NCI-H345 treated with DMSO at 0.1 percent for 48 hours (cell line): ENCODE measurements around the gene SLC25A39.

Source experiments
- DNase-seq: peaks from one replicate; lab custom pipeline; 2025; ENCODE audit not compliant: unreplicated experiment; lab: John Stamatoyannopoulos, UW

The SLC25A39 gene

GRCh38 chr17:44314869-44315661 is 9.6 kb downstream of the SLC25A39 start:
- DNase-seq = no peak

- no peak for DNase-seq
These were observed 10.1 kb downstream of the SLC25A39 start for GRCh38 chr17:44314524-44314868.

DNA sequence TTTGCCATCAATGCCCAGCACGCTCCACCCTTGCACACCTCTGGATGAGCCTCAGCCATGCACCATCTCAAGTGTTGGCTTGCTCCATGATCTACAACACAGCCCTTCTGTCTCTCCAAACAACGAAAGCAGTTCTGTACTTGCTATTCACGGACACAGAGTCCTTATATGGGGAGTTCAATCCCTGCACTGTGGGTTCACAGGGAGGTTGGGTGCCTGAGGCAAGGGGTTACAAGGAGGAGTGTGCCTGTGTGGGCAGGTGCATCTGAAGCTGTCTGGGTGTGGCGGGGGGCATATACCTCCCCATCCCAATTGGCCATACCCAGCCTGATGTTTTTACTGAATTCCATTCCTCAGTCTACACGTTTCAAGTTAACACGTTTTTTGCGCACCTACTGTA is 10.6 kb downstream of the SLC25A39 start:
- no peak for DNase-seq

- no peak for DNase-seq
These were observed 12.1 kb downstream of the SLC25A39 start for GRCh38 chr17:44312396-44313104.

DNA sequence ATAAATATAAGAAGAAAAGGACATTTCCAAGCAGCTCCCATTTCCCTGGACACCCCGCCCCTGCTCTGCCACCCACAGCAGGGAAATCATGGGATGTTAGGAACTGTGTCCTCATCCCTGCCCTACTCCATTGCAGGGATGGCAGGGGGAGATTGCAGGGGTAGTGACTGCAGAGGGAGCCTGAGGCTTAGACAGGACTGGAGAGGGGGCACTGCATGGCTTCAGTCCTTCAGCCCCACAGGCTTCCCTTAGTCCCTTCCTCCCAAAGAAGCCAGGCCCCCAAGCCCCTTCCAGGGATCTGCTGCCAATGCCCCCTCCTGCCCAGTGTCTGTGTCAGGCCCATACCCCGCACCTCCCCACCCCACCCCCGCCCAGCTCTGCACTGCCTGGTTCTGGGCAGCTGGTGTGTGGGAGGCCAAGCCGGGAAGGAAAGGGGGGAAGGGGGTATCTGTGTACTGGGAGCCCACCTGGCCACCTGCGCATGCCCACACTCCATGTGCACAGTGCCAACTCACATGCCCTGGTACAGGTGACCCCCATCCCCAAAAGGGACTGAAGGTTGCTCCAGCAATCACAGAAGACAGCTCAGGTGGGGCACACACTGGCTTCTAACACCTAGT is 13.0 kb downstream of the SLC25A39 start:
- DNase-seq = no peak

- DNase-seq = no peak
These were observed 13.8 kb downstream of the SLC25A39 start for GRCh38 chr17:44310609-44311376.

DNA sequence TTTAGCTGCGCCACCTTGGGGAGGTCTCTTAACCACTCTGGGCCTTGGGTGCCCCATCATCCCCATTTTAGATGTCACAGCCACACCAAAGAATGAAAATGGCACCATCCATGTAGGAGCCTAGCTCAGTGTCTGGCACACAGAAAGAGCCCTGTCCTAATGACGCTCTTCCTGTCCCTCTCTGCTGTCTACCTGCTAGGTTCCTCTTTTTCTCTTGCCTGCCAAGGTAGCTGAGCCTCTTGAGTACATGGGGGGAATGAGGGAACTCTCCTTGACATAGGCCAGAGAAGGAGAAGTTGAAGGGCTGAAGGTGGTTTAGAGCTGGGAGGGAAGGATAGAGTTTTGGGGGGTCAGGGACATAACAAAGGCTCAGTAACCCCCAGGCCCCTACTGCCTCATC is 14.4 kb downstream of the SLC25A39 start:
- no peak for DNase-seq

- no peak for DNase-seq
These were observed 15.2 kb downstream of the SLC25A39 start for GRCh38 chr17:44309472-44309871.

GRCh38 chr17:44308865-44309264 is 15.8 kb downstream of the SLC25A39 start:
- DNase-seq = no peak

DNA sequence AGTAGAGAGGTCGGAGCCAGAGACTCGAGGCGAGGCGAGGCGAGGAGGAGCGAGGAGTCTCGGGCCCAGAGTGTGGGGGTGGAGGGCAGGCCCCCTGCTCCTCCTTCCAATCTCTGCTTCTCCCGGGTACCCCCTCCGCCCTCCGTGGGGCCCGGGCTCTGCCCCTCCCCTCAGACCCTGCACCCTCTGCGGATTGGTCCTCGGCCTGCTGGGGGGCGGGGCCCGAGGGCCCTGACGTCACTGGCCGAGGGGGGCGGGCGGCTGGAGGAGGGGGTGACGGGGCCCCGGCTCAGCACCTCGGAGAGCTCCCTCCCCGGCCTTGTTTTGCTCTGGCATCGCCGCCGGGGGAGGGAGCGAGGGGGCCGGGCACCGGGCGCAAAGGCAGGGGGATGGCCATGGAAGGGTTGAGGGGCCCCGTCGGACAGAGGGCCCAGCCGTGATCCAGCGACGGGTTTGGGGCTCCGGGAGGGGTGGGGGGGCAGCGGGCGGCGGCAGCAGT is 16.3 kb downstream of the SLC25A39 start, which contains the start of gene RUNDC3A:
RUNDC3A (plus strand) TSS at position 282 of the 499 bp plus-strand sequence. CDS start 232 bp downstream, outside the sequence.
- peak; percentile 77 for DNase-seq

DNA sequence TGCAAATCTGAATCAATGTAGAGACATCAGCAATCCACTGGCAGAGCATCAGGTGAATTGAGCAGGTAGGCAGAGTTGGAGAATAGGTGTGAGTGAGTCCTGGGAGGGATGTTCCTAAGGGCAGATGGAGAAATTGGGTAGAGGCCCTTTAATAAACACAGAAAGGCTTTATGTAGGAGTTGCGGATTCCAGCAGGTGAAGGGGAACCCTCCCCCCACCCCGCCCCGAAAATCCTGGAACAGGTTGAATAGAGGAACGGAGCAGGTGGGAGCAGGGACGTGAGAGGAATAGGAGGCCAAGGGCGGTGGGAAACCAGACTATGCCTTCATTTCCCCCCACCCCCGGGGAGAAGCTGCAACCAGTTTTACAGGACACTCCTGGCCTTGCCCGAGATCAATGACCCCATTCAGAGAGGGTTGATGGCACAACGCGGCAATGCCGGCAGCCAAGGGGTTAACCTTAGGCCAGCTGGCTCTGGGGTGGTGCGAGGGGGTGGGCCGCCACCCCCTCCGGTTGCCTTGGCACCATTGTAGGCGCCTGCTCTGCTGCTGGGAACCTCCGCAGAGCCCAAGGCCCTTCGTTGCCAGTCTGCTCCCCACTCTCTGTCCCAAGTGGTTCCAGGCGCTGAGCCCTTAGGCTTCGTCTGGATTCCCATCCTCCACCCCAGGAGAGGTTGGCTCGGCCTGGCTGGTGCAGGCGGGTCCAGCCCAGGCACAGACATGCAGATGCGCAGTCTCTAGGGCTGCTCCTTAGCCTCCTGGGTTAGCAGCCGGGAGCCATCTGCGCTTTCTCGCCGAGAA is 17.0 kb downstream of the SLC25A39 start:
- DNase-seq = peak; percentile 24

GRCh38 chr17:44304651-44305050 is 20.0 kb downstream of the SLC25A39 start:
- DNase-seq = no peak

GRCh38 chr17:44297975-44298374 is 26.6 kb downstream of the SLC25A39 start:
- DNase-seq = no peak

GRCh38 chr17:44293509-44294226 is 31.0 kb downstream of the SLC25A39 start:
- no peak for DNase-seq

GRCh38 chr17:44287651-44288050 is 37.0 kb downstream of the SLC25A39 start:
- no peak for DNase-seq

GRCh38 chr17:44284024-44284400 is 40.6 kb downstream of the SLC25A39 start:
- DNase-seq = no peak

GRCh38 chr17:44283344-44284023 is 41.1 kb downstream of the SLC25A39 start:
- DNase-seq = no peak

DNA sequence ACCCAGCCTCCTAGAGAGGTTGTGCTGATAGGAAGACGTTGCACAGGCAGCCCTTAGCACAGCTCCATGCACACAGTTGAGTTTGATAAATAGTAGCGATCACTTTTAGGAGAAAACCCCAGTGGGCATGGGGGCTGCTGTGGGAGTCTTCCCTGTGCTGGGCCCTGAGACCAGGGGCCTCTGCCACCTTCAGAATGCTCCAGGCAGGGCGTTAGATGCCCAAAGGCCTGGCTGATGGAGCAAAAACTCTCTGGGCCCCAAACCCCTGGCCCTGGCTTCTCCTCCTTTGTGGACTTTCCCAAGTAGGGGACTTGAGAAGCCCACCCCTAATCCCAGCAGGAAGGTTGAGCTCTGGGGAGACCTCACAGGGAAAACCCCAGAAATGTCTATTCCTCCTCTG is 42.4 kb downstream of the SLC25A39 start:
- DNase-seq = no peak

DNA sequence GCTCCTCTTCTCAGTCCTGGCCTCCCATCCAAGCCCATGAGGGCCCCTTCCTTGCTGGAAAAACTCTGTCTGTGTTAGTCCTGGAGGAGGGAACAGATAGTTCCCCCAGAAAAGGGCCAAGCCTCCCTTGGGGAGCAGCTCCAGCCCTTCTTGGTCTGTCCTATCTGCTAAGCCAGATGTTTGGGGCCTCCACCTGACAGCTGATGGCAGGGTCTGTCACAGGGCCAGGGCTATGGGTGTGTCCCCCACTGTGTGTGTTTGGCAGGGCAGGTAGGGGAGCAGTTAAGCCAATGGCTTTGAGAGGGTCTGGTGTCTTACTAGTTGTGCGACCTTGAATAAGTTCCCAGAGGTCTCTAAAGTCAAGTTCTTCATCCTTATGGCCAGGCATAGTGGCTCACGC is 43.1 kb downstream of the SLC25A39 start:
- DNase-seq = no peak
